Choroid plexus epithelial cell (primary cell): ENCODE measurements around the gene MTA2.
"Not testable (repeated sequence)": the region's sequence is repeated elsewhere in the genome, so short reads cannot be mapped to it uniquely, and the experiment has no call there.

Source experiments
- DNase-seq: peaks from one replicate; pipeline ENCODE4 v3.0.0-alpha.2; 2010; ENCODE audit warnings: low read depth
- H3K4me3 ChIP-seq: 2 replicates; pipeline ENCODE4 v1.5.1; 2011; ENCODE audit warnings: low read depth, mild to moderate bottlenecking, control low read depth, low read length, moderate library complexity
- CTCF ChIP-seq: conservative IDR thresholded peaks from 2 replicates; pipeline ENCODE4 v1.5.1; 2011; ENCODE audit warnings: low read depth, mild to moderate bottlenecking, control low read depth, inconsistent platforms, low read length, moderate library complexity

MTA2 gene

GRCh38 chr11:62552485-62553079 lies 49.1 kb downstream of the MTA2 start:
- no peak for TF ChIP-seq CTCF

GRCh38 chr11:62550478-62550877 lies 51.2 kb downstream of the MTA2 start:
- not testable (repeated sequence) for DNase-seq, H3K4me3 ChIP-seq

More at GRCh38 chr11:62552485-62553079, 49.1 kb downstream of the MTA2 start:
- H3K4me3 ChIP-seq = peak overlapping the region; percentile 39
- DNase-seq = no peak

GRCh38 chr11:62548545-62549335 lies 52.9 kb downstream of the MTA2 start:
- TF ChIP-seq CTCF = no peak
- DNase-seq = peak; percentile 48
- no peak overlapping the region for H3K4me3 ChIP-seq

GRCh38 chr11:62547691-62548281 lies 53.9 kb downstream of the MTA2 start:
- DNase-seq = no peak
- no peak for TF ChIP-seq CTCF
- H3K4me3 ChIP-seq = peak overlapping the region; percentile 92

GRCh38 chr11:62546929-62547625 lies 54.6 kb downstream of the MTA2 start:
- no peak for TF ChIP-seq CTCF
- peak overlapping the region; percentile 92 for H3K4me3 ChIP-seq
- DNase-seq = peak; percentile 64

- peak within 1 kb of the TSS; percentile 92 for H3K4me3 ChIP-seq
- no peak for TF ChIP-seq CTCF
- peak; percentile 67 for DNase-seq
Observed at GRCh38 chr11:62546244-62546928, 55.3 kb downstream of the MTA2 start, which contains the start of gene AHNAK. AHNAK (minus strand) TSS chr11:62546806; CDS start chr11:62536098, 10,708 bp downstream.
